SK-N-DZ (cell line): ENCODE data around the gene HNF4A. TPM values are rescaled to one million over a fixed set of nuclear protein-coding genes. Genes with fewer than 3 reads are reported as not detected.
"Not testable (repeated sequence)": the region's sequence is repeated elsewhere in the genome, so short reads cannot be mapped to it uniquely, and the experiment has no call there.

Experiments
- DNase-seq: peaks from one replicate; pipeline ENCODE4 v3.0.0-alpha.2; 2015; ENCODE audit warnings: low spot score
- polyA plus RNA-seq, 2 experiments: library from polyadenylated mRNA; depleted of rRNA; stranded (reverse); fragments of >200 nt; gene quantifications; 2 replicates each; pipeline ENCODE4 v1.2.3, GENCODE V29; 2014

Gene HNF4A
- polyA plus RNA-seq (2014; cell fraction: cytosol; rRNA removed): not detected in 2 replicates
- polyA plus RNA-seq (2014; cell fraction: nucleus; rRNA removed): not detected in 2 replicates

GRCh38 chr20:44355498-44356352 lies at the start of gene HNF4A:
Gene HNF4A (plus strand): TSS chr20:44355699. CDS start chr20:44355805, 106 bp downstream.
- DNase-seq: no peak

- DNase-seq: no peak
Measured at GRCh38 chr20:44306927-44307326, 48.6 kb upstream of the HNF4A start.

DNA sequence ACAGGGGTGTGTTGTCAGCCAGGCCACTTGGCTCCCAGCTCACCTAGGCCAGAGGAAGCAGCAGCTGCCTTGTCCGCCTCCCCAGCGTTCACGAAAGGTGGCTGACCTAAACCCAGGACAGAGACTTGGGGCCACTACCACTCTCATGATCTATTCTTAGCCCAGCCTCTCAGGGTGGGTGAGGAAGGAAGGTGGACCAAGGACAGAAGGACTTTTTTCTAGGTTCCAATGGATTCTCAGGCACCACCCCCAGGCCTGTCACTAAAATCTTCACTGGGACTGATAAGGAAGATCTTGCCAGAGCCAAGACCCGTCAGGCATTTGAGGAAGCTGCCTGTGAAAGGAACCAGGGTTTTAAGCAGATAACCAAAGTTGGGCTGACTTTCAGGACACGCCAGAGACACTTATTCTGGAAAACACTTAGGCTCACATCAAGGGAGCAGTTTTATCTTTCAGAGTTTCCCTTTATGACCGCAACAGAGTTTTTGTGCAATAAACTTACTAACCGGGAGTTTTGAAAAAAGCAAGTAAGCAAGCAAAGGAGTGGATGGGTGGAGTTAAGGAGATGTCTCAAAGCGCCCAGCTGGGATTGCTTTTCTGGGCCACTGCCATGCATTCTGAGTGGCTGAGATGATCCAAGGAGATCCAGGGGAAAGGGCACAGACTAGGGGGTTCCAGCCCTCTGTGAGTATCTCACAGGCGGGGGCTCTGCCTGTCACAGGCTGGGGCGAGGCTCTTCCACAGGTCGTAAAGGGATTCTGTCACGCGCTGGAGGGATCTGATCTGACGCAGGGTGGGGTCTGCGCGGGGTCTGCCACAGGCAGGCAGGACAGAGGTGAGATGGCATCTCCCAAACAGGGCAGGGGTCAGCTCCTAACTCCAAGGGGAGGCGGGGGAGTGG lies 45.5 kb upstream of the HNF4A start:
- DNase-seq: no peak

DNA sequence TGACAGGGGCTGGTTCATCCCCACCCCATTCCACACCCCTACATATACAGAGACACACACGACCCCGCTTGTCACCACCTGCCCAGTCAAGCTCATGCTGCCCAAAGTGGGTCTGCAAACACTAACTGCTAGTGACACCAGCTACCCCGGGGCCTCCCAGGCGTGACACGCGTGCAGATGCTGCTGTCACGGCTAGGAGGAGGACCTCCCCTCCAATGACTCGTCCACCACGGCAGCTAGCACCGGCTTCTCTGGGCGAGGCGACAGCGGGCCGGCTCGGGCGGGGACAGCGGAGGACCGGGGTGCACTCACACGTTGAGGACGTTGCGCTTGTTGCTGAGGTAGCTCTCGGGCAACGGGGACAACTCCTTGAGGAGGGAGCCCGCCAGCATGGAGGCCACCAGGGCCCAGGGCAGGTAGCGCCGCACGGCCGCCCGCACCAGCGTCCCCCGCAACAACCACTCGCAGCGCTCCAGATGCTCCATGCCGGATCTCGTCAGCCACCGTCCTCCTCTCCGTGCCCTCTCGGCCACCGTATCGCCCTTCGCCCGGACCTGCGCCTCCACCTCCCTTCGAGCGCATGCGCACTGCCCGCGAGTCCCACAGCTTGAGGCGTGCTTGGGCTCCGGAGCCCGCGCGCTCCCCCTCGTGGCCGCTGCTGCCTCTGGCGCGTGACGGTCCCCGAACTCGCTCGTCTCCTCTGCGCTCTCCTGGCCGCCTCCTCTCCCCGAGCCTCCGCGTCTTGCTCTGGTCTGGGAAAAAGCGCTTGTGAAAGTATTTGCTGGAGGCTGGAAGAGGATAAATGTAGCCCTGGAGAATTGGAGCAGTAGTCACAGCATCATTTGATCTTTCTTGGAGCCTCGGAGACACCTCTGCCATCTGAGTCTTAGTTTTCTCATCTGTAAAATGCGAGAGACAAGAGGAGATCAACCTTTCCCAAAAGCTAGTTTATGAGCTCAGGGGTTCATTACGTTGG lies 44.5 kb upstream of the HNF4A start, which contains the start of gene FITM2:
Gene FITM2, minus strand, starts transcription at position 539 of the 976 bp plus-strand sequence. Its CDS starts 54 bp downstream, at position 485.
- DNase-seq: peak; percentile 99

GRCh38 chr20:44314870-44315269 lies 40.6 kb upstream of the HNF4A start:
- no peak for DNase-seq

GRCh38 chr20:44319839-44320422 lies 35.6 kb upstream of the HNF4A start:
- no peak for DNase-seq

DNA sequence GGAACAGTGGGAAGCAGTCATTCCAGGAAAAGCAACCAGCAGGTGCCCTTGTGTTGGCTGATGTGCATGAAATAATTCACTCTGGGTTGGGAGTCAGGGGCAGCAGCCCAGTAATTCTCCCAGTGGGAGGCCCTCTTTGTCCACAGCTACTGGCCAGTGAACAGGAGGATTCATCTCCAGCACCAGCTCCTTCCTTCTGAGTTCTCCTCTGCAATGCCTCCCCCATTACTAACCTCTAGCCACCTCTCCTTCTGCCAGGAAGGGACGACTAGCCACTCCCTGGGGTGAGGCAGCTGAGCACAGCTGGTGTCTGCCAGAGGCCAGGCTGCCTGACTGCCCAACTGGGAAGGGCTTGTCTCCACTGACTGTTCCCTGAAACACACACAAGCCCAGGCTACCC lies 31.2 kb upstream of the HNF4A start:
- DNase-seq: no peak

GRCh38 chr20:44326391-44327159 lies 28.9 kb upstream of the HNF4A start:
- no peak for DNase-seq

DNA sequence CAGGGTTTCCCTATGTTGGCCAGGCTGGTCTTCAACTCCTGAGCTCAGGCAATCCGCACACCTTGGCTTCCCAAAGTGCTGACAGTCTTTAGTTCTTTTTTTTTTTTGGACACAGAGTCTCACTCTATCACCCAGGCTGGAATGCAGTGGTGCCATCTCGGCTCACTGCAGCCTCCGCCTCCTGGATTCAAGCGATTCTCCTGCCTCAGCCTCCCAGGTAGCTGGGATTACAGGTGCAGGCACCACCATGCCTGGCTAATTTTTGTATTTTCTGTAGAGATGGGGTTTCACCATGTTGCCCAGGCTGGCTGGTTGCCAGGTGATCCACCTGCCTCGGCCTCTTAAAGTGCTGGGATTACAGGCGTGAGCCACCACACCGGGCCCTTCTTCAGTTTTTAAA lies 27.8 kb upstream of the HNF4A start:
- not testable (repeated sequence) for DNase-seq

DNA sequence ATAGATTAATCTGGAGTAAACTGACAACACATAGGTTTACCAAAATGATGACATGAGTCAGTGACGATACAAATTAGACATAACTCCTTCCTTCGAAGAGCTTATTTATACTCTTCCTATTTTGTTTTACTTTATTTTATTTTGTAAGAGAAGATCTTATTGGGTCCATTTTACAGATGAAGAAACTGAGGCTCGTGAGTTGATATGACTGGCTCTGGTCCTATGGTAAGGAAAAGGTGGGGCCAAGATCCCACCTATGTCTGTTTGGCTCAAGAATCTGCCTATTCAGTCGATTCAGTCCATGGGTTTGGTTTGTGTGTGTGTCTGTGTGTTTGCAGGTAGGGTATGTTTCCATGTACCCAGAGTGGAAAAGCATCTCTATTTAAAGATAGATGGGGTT lies 27.1 kb upstream of the HNF4A start:
- no peak for DNase-seq

GRCh38 chr20:44331201-44331600 lies 24.3 kb upstream of the HNF4A start:
- DNase-seq: no peak

GRCh38 chr20:44334306-44334705 lies 21.2 kb upstream of the HNF4A start:
- DNase-seq: no peak

- DNase-seq: no peak
Measured at GRCh38 chr20:44334709-44335108, 20.8 kb upstream of the HNF4A start.

DNA sequence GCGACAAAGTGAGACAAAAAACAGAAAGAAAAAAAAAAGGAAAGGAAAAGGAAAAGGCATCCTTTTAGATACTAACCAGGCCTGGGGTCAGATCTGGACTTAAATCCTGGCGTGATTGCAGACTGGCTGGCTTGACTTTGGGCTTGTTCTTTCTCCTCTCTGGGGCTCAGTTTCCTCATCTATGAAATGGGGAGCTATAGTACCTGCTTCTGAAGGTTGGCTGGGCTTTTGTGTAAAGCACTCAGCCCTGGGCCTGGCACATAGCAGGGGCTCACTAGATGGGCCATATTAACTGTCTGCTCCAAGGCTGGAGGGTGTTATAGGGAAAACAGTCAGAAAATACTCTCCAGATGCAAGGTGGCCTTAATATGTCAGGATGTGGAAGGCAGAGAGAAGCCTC lies 19.8 kb upstream of the HNF4A start:
- DNase-seq: no peak

- DNase-seq: no peak
Measured at GRCh38 chr20:44336086-44336485, 19.4 kb upstream of the HNF4A start.

DNA sequence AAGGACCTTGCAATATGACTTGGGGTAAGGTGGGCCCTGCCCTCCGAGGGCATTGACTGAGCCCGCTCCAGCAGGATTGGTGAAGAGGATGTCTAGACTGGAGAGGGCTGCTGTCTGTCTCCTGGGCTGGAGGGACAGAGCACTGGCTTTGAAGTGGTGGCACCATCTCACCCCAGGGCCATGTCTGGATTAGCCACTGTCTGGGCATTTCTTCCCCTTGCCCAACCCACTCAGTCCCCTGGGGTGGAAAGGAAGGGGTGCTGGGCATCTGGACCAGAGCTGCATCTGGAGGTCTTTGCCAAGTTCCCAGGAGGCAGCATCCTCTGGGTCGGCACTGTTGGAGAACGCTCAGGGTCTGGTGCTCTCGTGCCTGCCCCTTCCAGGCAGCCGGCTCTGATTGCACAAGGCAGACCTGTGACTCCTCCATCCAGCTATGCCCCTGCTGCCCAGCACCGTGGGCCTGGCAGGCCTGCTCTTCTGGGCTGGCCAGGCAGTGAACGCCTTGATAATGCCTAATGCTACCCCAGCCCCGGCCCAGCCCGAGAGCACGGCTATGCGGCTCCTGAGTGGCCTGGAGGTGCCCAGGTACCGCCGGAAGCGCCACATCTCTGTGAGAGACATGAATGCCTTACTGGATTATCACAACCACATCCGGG lies 18.6 kb upstream of the HNF4A start, which contains the start of gene R3HDML:
Gene R3HDML, plus strand, starts transcription at position 319 of the 656 bp plus-strand sequence. Its CDS starts 115 bp downstream, at position 434.
- no peak for DNase-seq

DNA sequence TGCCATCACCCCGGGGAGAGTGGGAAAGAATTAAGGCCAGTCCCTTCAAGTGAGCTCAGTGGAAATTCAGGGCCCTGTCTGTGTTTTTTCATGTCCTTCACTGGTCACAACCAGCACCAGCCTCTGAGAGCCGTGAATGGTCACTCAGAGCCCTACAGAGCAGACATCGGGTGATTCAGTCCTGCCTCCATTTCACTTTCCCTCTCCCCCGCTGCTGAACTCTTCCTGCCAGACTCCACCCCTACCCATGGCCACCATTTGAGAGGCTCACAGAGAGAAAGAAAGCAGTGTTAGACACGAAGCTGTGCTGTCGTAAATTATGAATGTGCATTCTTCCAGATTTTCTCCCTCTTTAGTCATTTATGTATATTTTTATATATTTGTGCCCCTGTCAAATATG lies 13.3 kb upstream of the HNF4A start:
- DNase-seq: no peak

GRCh38 chr20:44343162-44343675 lies 12.3 kb upstream of the HNF4A start:
- DNase-seq: no peak

GRCh38 chr20:44344723-44345122 lies 10.8 kb upstream of the HNF4A start:
- DNase-seq: no peak
